H9 (cell line): ENCODE data around the gene BEST3. TPM values are rescaled to one million over a fixed set of nuclear protein-coding genes. Genes with fewer than 3 reads are reported as not detected.

Source experiments
- DNase-seq: peaks from one replicate; pipeline ENCODE4 v3.0.0-alpha.2; 2017
- H2AFZ ChIP-seq: one replicate; pipeline ENCODE4 v1.6.1; 2013; ENCODE audit warnings: mild to moderate bottlenecking, low read length, control low read depth, moderate library complexity
- H2AK5ac ChIP-seq: 2 replicates; pipeline ENCODE4 v1.6.1; 2013; ENCODE audit warnings: low read length, control low read depth, mixed read lengths; ENCODE audit not compliant: insufficient read length
- H2BK120ac ChIP-seq: one replicate; pipeline ENCODE4 v1.6.1; 2013; ENCODE audit warnings: low read depth, mild to moderate bottlenecking, low read length, control low read depth, inconsistent platforms; ENCODE audit not compliant: poor library complexity, severe bottlenecking
- H2BK12ac ChIP-seq: 2 replicates; pipeline ENCODE4 v1.6.1; 2013; ENCODE audit warnings: low read length, control low read depth, mixed read lengths, low read depth; ENCODE audit not compliant: insufficient read length
- H2BK15ac ChIP-seq: 2 replicates; pipeline ENCODE4 v1.6.1; 2013; ENCODE audit warnings: low read depth, low read length, control low read depth
- H2BK20ac ChIP-seq: one replicate; pipeline ENCODE4 v1.6.1; 2013; ENCODE audit warnings: low read depth, mild to moderate bottlenecking, low read length, control low read depth, inconsistent platforms; ENCODE audit not compliant: poor library complexity, severe bottlenecking
- H2BK5ac ChIP-seq: 2 replicates; pipeline ENCODE4 v1.6.1; 2013; ENCODE audit warnings: low read length, control low read depth, mixed read lengths; ENCODE audit not compliant: insufficient read length
- H3K14ac ChIP-seq: 2 replicates; pipeline ENCODE4 v1.6.1; 2013; ENCODE audit warnings: low read length, control low read depth; ENCODE audit not compliant: insufficient read depth
- H3K18ac ChIP-seq: 2 replicates; pipeline ENCODE4 v1.6.1; 2013; ENCODE audit warnings: low read depth, mild to moderate bottlenecking, mixed read lengths, low read length, control low read depth; ENCODE audit not compliant: insufficient read length
- H3K23ac ChIP-seq: 2 replicates; pipeline ENCODE4 v1.6.1; 2013; ENCODE audit warnings: low read length, control low read depth, mixed read lengths, low read depth; ENCODE audit not compliant: insufficient read length
- H3K23me2 ChIP-seq: 2 replicates; pipeline ENCODE4 v1.6.1; 2013; ENCODE audit warnings: low read depth, mild to moderate bottlenecking, mixed read lengths, low read length, control low read depth; ENCODE audit not compliant: insufficient read length, poor library complexity, severe bottlenecking
- H3K27ac ChIP-seq: 2 replicates; pipeline ENCODE4 v1.5.1; 2013; ENCODE audit warnings: low read length, control low read depth, mixed read lengths, low read depth; ENCODE audit not compliant: insufficient read length
- H3K27me3 ChIP-seq: 2 replicates; pipeline ENCODE4 v1.6.1; 2013; ENCODE audit warnings: low read length, control low read depth, inconsistent platforms; ENCODE audit not compliant: insufficient read depth
- H3K4ac ChIP-seq: 2 replicates; pipeline ENCODE4 v1.6.1; 2013; ENCODE audit warnings: low read depth, mild to moderate bottlenecking, control low read depth, inconsistent platforms, low read length, moderate library complexity
- H3K4me1 ChIP-seq: 2 replicates; pipeline ENCODE4 v1.6.1; 2013; ENCODE audit warnings: low read length, control low read depth, inconsistent platforms; ENCODE audit not compliant: insufficient read depth
- H3K4me2 ChIP-seq: 2 replicates; pipeline ENCODE4 v1.6.1; 2013; ENCODE audit warnings: low read length, control low read depth, mixed read lengths; ENCODE audit not compliant: insufficient read length, insufficient read depth
- H3K56ac ChIP-seq: 2 replicates; pipeline ENCODE4 v1.6.1; 2013; ENCODE audit warnings: low read depth, mild to moderate bottlenecking, mixed read lengths, low read length, control low read depth; ENCODE audit not compliant: insufficient read length
- H3K79me1 ChIP-seq: 2 replicates; pipeline ENCODE4 v1.6.1; 2013; ENCODE audit warnings: low read depth, mild to moderate bottlenecking, moderate library complexity, low read length, control low read depth, inconsistent platforms; ENCODE audit not compliant: insufficient read depth, poor library complexity, severe bottlenecking
- H3K79me2 ChIP-seq: 2 replicates; pipeline ENCODE4 v1.6.1; 2013; ENCODE audit warnings: low read length, control low read depth, inconsistent platforms; ENCODE audit not compliant: insufficient read depth
- H3K9ac ChIP-seq: 2 replicates; pipeline ENCODE4 v1.6.1; 2013; ENCODE audit warnings: low read length, control low read depth, mixed read lengths; ENCODE audit not compliant: insufficient read length; ENCODE audit errors: extremely low read depth
- H3K9me3 ChIP-seq: one replicate; pipeline ENCODE4 v1.6.1; 2013; ENCODE audit warnings: low read depth, low read length, inconsistent platforms; ENCODE audit not compliant: control insufficient read depth
- H3T11ph ChIP-seq: one replicate; pipeline ENCODE4 v1.6.1; 2013; ENCODE audit warnings: mild to moderate bottlenecking, low read length, control low read depth, inconsistent platforms
- H4K20me1 ChIP-seq: one replicate; pipeline ENCODE4 v1.6.1; 2013; ENCODE audit not compliant: control insufficient read depth, insufficient read length, insufficient read depth
- H4K5ac ChIP-seq: 2 replicates; pipeline ENCODE4 v1.6.1; 2013; ENCODE audit warnings: low read depth, mild to moderate bottlenecking, mixed read lengths, low read length, control low read depth; ENCODE audit not compliant: insufficient read length
- H4K8ac ChIP-seq: replicated peaks from 2 replicates; pipeline ENCODE4 v1.6.1; 2013; ENCODE audit warnings: low read length, control low read depth, mixed read lengths, low read depth; ENCODE audit not compliant: insufficient read length
- H4K91ac ChIP-seq: 2 replicates; pipeline ENCODE4 v1.6.1; 2013; ENCODE audit warnings: low read depth, mild to moderate bottlenecking, moderate library complexity, mixed read lengths, low read length, control low read depth; ENCODE audit not compliant: insufficient read length
- H3K27ac Mint-ChIP-seq, 3 experiments: 2 replicates in 2 of 3; 3 replicates in 1 of 3; pipeline ENCODE4 v1.8.0; 2020 to 2021; ENCODE audit warnings: mixed read lengths in 3 of 3, mild to moderate bottlenecking in 1 of 3, moderate library complexity in 1 of 3
- H3K27me3 Mint-ChIP-seq: 2 replicates; pipeline ENCODE4 v1.8.0; 2021; ENCODE audit warnings: low read depth, mild to moderate bottlenecking, moderate library complexity, mixed read lengths
- H3K36me3 Mint-ChIP-seq, 3 experiments: 2 replicates in 2 of 3; 3 replicates in 1 of 3; pipeline ENCODE4 v1.8.0; 2020 to 2021; ENCODE audit warnings: low read depth in 3 of 3, mixed read lengths in 3 of 3; ENCODE audit not compliant: insufficient read depth in 1 of 3
- H3K4me1 Mint-ChIP-seq, 2 experiments: 2 replicates each; pipeline ENCODE4 v1.8.0; 2020; ENCODE audit warnings: mixed read lengths in 2 of 2
- H3K4me3 Mint-ChIP-seq, 2 experiments: 2 replicates in 1 of 2; 3 replicates in 1 of 2; pipeline ENCODE4 v1.8.0; 2020 to 2021; ENCODE audit warnings: mild to moderate bottlenecking in 2 of 2, mixed read lengths in 2 of 2, moderate library complexity in 1 of 2
- H3K9me3 Mint-ChIP-seq, 2 experiments: 2 replicates in 1 of 2; 3 replicates in 1 of 2; pipeline ENCODE4 v1.8.0; 2020; ENCODE audit warnings: mild to moderate bottlenecking in 2 of 2, mixed read lengths in 2 of 2, moderate library complexity in 1 of 2
- WGBS: extraction: QIAGEN DNeasy Blood & Tissue Kit; methylation state at CpG from one replicate; pipeline ENCODE4 v1.1.7; 2013; ENCODE audit warnings: missing lambda C conversion rate, low lambda C conversion rate, mixed read lengths; ENCODE audit not compliant: insufficient read length; ENCODE audit errors: extremely low coverage; 5-methylcytosine and 5-hydroxymethylcytosine counted together
- total RNA-seq: library from RNA; stranded (reverse); gene quantifications from 2 replicates; pipeline ENCODE4 v1.2.1, GENCODE V29; 2021
- TF ChIP-seq, protein P1 (sequence below): fragments of 200-600 bp; sonication (generic); conservative IDR thresholded peaks from 3 replicates; pipeline ENCODE4 v1.8.0; 2021; ENCODE audit warnings: antibody characterized with exemption, mild to moderate bottlenecking

The BEST3 gene
- total RNA-seq, 1 experiment from 2014 or later = 0.42 TPM

DNA sequence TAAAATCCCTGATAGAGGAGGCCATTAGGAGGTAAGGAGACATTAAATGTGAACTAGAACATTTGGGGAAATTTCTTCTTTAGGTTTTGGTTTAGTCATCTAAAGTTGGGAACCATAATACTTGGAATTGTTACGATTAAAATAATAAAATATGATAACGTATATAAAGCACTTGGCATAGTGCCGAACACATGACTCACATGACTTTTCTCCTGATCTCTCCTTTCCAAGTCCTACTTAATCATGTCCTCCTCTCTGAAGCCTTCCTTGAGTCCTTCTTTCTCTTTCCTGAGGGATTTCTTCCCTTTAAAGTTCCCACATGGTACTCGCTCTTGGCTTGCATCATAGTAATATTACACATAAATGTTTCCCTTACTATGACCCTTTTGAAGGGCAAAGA is 20.0 kb downstream of the BEST3 start:
- Mint-ChIP-seq H3K9me3 (no peaks in the 10 kb centered on the region), H3K4me1 (peaks cover 2 to 3% of the 10 kb centered on the region in 2 experiments), H3K4me3 (no peak overlapping the region), H3K36me3 (no peaks in the 10 kb centered on the region), H3K27ac (no peak overlapping the region), H3K27me3 (no peaks in the 10 kb centered on the region; the same call in 1 of the 2 replicates)
- Histone ChIP-seq H3K4ac (no peak overlapping the region), H3K79me1 (no peaks in the 10 kb centered on the region), H4K5ac (no peak overlapping the region), H4K8ac (no peak overlapping the region), H2BK15ac (no peak overlapping the region), H3K27ac (no peak overlapping the region), H3K27me3 (no peaks in the 10 kb centered on the region), H4K20me1 (no peaks in the 10 kb centered on the region), H3K79me2 (no peaks in the 10 kb centered on the region), H3K23me2 (no peaks in the 10 kb centered on the region), H3T11ph (no peak overlapping the region), H3K18ac (no peak overlapping the region), H4K91ac (no peak overlapping the region), H2BK5ac (no peak overlapping the region), H3K23ac (no peak overlapping the region), H3K4me1 (no peaks in the 10 kb centered on the region), H3K56ac (no peak overlapping the region), H2AFZ (no peak overlapping the region), H3K14ac (no peak overlapping the region), H3K9ac (no peak overlapping the region), H2BK12ac (no peak overlapping the region), H3K4me2 (no peak overlapping the region), H2BK20ac (no peak overlapping the region), H2BK120ac (no peak overlapping the region), H2AK5ac (no peak overlapping the region), H3K9me3 (no peaks in the 10 kb centered on the region)
- no peak for DNase-seq
- WGBS = no CpG with 5 or more reads among the region's 4 CpGs
- TF ChIP-seq, protein P1, sequence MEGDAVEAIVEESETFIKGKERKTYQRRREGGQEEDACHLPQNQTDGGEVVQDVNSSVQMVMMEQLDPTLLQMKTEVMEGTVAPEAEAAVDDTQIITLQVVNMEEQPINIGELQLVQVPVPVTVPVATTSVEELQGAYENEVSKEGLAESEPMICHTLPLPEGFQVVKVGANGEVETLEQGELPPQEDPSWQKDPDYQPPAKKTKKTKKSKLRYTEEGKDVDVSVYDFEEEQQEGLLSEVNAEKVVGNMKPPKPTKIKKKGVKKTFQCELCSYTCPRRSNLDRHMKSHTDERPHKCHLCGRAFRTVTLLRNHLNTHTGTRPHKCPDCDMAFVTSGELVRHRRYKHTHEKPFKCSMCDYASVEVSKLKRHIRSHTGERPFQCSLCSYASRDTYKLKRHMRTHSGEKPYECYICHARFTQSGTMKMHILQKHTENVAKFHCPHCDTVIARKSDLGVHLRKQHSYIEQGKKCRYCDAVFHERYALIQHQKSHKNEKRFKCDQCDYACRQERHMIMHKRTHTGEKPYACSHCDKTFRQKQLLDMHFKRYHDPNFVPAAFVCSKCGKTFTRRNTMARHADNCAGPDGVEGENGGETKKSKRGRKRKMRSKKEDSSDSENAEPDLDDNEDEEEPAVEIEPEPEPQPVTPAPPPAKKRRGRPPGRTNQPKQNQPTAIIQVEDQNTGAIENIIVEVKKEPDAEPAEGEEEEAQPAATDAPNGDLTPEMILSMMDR = no peak
